Upper lobe of right lung (tissue), 1 donor: ENCODE data around the gene ATP1A3. TPM values are rescaled to one million over a fixed set of nuclear protein-coding genes. Genes with fewer than 3 reads are reported as not detected.

Source experiments
- ATAC-seq: fragments of 200-7000 bp; cut with Tn5 transposase; one replicate; pipeline ENCODE4 v1.9.1; 2020; ENCODE audit warnings: mild to moderate bottlenecking, moderate library complexity
- DNase-seq: peaks from one replicate; pipeline ENCODE4 v3.0.0-alpha.2; 2020
- H3K27ac ChIP-seq: fragments of 200-600 bp; one replicate; pipeline ENCODE4 v1.8.0; 2022
- H3K27me3 ChIP-seq: fragments of 200-600 bp; one replicate; pipeline ENCODE4 v1.8.0; 2022; ENCODE audit warnings: mild to moderate bottlenecking
- H3K36me3 ChIP-seq: fragments of 200-600 bp; one replicate; pipeline ENCODE4 v1.8.0; 2022
- H3K4me1 ChIP-seq: fragments of 200-600 bp; one replicate; pipeline ENCODE4 v1.8.0; 2022
- H3K4me3 ChIP-seq: fragments of 200-600 bp; one replicate; pipeline ENCODE4 v1.8.0; 2022; ENCODE audit warnings: mild to moderate bottlenecking
- H3K9me3 ChIP-seq: fragments of 200-600 bp; one replicate; pipeline ENCODE4 v1.8.0; 2022
- CTCF ChIP-seq: fragments of 200-600 bp; IDR thresholded peaks from one replicate; pipeline ENCODE4 v1.8.0; 2022; ENCODE audit warnings: antibody characterized with exemption
- intact Hi-C: fragments of 100-400 bp; cut with DNase I; formaldehyde crosslinking; loops from one replicate; pipeline ENCODE4 v1.11.0; 2022
- total RNA-seq: library from RNA; stranded (reverse); fragmentation: NEBNext Ultra II Directional; extraction: Animal tissue kit (Norgen Biotek cat#: 25700); gene quantifications from one replicate; pipeline ENCODE4 v1.2.1, GENCODE V29; 2021
- donor health status: DM: no; HTN: yes; CAD: no; lungs with severe emphysema.

The ATP1A3 gene
- total RNA-seq, 1 donor from 2014 or later = not detected

GRCh38 chr19:41920882-41921576 is 73.0 kb downstream of the ATP1A3 start:
- TF ChIP-seq CTCF = no peak
- Histone ChIP-seq H3K9me3 (no peaks in the 10 kb centered on the region), H3K4me3 (no peak overlapping the region), H3K27ac (no peak overlapping the region), H3K36me3 (no peaks in the 10 kb centered on the region), H3K27me3 (peaks cover 62% of the 10 kb centered on the region), H3K4me1 (no peaks in the 10 kb centered on the region)
- intact Hi-C loops = no loop called here
- no peak for DNase-seq
- ATAC-seq = no peak

DNA sequence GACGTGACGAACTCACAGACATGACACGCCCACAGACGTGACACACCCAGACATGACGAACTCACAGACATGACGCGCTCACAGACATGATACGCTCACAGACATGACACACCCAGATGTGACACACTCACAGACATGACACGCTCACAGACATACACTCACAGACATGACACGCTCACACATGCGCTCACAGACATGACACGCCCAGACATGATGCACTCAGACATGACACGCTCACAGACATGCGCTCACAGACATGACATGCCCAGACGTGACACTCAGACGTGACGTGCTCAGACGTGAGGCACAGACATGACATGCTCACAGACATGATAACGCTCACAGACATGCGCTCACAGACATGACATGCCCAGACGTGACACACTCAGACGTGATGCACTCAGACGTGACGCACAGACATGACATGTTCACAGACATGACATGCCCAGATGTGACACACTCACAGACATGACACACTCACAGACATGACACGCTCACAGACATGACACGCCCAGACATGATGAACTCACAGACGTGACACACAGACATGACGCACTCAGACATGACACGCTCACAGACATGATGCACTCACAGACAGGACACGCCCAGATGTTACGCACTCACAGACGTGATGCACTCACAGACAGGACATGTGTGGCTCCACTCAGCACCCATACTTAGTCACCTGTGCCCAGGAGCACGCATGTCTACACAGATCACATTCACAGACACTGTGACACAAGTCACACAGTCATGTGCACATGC is 73.9 kb downstream of the ATP1A3 start:
- Histone ChIP-seq H3K27ac (no peak overlapping the region), H3K9me3 (no peaks in the 10 kb centered on the region), H3K27me3 (peaks cover 62% of the 10 kb centered on the region), H3K4me1 (no peaks in the 10 kb centered on the region), H3K36me3 (no peaks in the 10 kb centered on the region), H3K4me3 (no peak overlapping the region)
- intact Hi-C loops = no loop called here
- DNase-seq (no peak), ATAC-seq (no peak)
- no peak for TF ChIP-seq CTCF

DNA sequence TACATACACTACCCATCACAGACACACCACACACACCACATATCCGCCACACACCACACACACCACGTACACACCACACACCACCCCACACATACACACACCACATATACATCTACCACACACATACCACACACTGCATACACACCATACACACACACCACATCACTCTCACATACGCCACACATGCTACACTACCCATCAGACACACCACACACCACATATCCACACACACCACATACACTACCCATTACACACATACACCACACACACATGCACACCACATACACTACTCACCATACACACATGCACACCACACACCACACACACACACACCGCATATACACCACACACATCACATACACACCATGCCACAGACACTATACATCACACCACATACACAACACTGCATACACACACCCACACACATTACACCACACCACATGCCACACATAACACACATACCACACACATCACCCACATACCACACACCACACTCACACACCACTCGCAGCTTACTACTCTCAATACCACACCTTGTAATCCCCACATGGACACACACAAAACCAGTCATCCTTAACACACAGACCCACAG is 75.3 kb downstream of the ATP1A3 start:
- ATAC-seq (no peak), DNase-seq (no peak)
- TF ChIP-seq CTCF = no peak
- H3K4me3 ChIP-seq = no peak overlapping the region
- H3K4me1 ChIP-seq = no peaks in the 10 kb centered on the region
- H3K36me3 ChIP-seq = no peaks in the 10 kb centered on the region
- intact Hi-C loops = no loop called here
- H3K9me3 ChIP-seq = no peaks in the 10 kb centered on the region
- H3K27ac ChIP-seq = no peak overlapping the region
- H3K27me3 ChIP-seq = peaks cover 62% of the 10 kb centered on the region

- TF ChIP-seq CTCF = no peak
- H3K27me3 ChIP-seq = peaks cover 63% of the 10 kb centered on the region
- intact Hi-C loops = no loop called here
- H3K36me3 ChIP-seq = no peaks in the 10 kb centered on the region
- no peaks in the 10 kb centered on the region for H3K4me1 ChIP-seq
- H3K4me3 ChIP-seq = no peak overlapping the region
- ATAC-seq (no peak), DNase-seq (no peak)
- no peaks in the 10 kb centered on the region for H3K9me3 ChIP-seq
- H3K27ac ChIP-seq = no peak overlapping the region
Observed at GRCh38 chr19:41918095-41918494, 75.9 kb downstream of the ATP1A3 start.

- Histone ChIP-seq H3K27me3 (peaks cover 62% of the 10 kb centered on the region), H3K4me1 (no peaks in the 10 kb centered on the region), H3K9me3 (no peaks in the 10 kb centered on the region), H3K4me3 (no peak overlapping the region), H3K36me3 (no peaks in the 10 kb centered on the region), H3K27ac (no peak overlapping the region)
- DNase-seq (no peak), ATAC-seq (no peak)
- TF ChIP-seq CTCF = no peak
- intact Hi-C loops = no loop called here
Observed at GRCh38 chr19:41917676-41918075, 76.4 kb downstream of the ATP1A3 start.

Other genes with a start within 250 kb of the ATP1A3 start
- gene CEACAM6, start 238.7 kb downstream of the ATP1A3 start, total RNA-seq = 732 TPM
- gene CEACAM3, start 197.6 kb downstream of the ATP1A3 start, total RNA-seq = 1.2 TPM
- gene LYPD4, start 149.5 kb downstream of the ATP1A3 start, total RNA-seq = not detected
- not detected for gene DMRTC2, start 149.2 kb downstream of the ATP1A3 start, total RNA-seq
- gene RPS19, start 134.0 kb downstream of the ATP1A3 start, total RNA-seq = 1,667 TPM
- gene CD79A, start 117.0 kb downstream of the ATP1A3 start, total RNA-seq = 1.4 TPM
- gene ARHGEF1, start 111.0 kb downstream of the ATP1A3 start, total RNA-seq = 197 TPM
- 0.43 TPM for gene ERFL, start 65.8 kb downstream of the ATP1A3 start, total RNA-seq
- gene RABAC1, start 34.9 kb downstream of the ATP1A3 start, total RNA-seq = 134 TPM
- gene GRIK5, start 76.0 kb upstream of the ATP1A3 start, total RNA-seq = 0.29 TPM
- gene ZNF574, start 81.9 kb upstream of the ATP1A3 start, total RNA-seq = 13.6 TPM
- gene POU2F2, start 138.2 kb upstream of the ATP1A3 start, total RNA-seq = 6.1 TPM
- 25.1 TPM for gene DEDD2, start 223.4 kb upstream of the ATP1A3 start, total RNA-seq
- 9.6 TPM for gene ZNF526, start 226.1 kb upstream of the ATP1A3 start, total RNA-seq
- gene GSK3A, start 248.4 kb upstream of the ATP1A3 start, total RNA-seq = 38.7 TPM